GM21360 (cell line): ENCODE data around the gene KRT6A.
"Not testable (repeated sequence)": the region's sequence is repeated elsewhere in the genome, so short reads cannot be mapped to it uniquely, and the experiment has no call there.

Experiments
- ATAC-seq: cut with Tn5 transposase; IDR thresholded peaks from one replicate; pipeline ENCODE4 v1.9.1; 2021; ENCODE audit warnings: mild to moderate bottlenecking, moderate library complexity; ENCODE audit not compliant: unreplicated experiment

Gene KRT6A

GRCh38 chr12:52474212-52474611 is 18.8 kb downstream of the KRT6A start:
- no peak for ATAC-seq

GRCh38 chr12:52473768-52474167 is 19.3 kb downstream of the KRT6A start, which contains the start of gene KRT6C:
Gene KRT6C, minus strand, starts transcription at chr12:52473805. Its CDS starts 68 bp downstream, at chr12:52473737.
- no peak for ATAC-seq

- no peak for ATAC-seq
Observed at GRCh38 chr12:52469853-52470252, 23.2 kb downstream of the KRT6A start.

GRCh38 chr12:52464897-52465296 is 28.2 kb downstream of the KRT6A start:
- no peak for ATAC-seq

- ATAC-seq = no peak
Observed at GRCh38 chr12:52461693-52462092, 31.4 kb downstream of the KRT6A start.

- ATAC-seq = no peak
Observed at GRCh38 chr12:52458861-52459260, 34.2 kb downstream of the KRT6A start.

GRCh38 chr12:52455821-52456220 is 37.2 kb downstream of the KRT6A start:
- no peak for ATAC-seq

- no peak for ATAC-seq
Observed at GRCh38 chr12:52454411-52455201, 38.5 kb downstream of the KRT6A start.

- no peak for ATAC-seq
Observed at GRCh38 chr12:52452101-52452500, 41.0 kb downstream of the KRT6A start, which contains the start of gene KRT6B. Gene KRT6B, minus strand, starts transcription at chr12:52452146. Its CDS starts 68 bp downstream, at chr12:52452078.

- ATAC-seq = no peak
Observed at GRCh38 chr12:52448228-52448627, 44.8 kb downstream of the KRT6A start.

GRCh38 chr12:52447196-52447595 is 45.9 kb downstream of the KRT6A start:
- not testable (repeated sequence) for ATAC-seq

- ATAC-seq = no peak
Observed at GRCh38 chr12:52446367-52447045, 46.6 kb downstream of the KRT6A start.

GRCh38 chr12:52445876-52446275 is 47.2 kb downstream of the KRT6A start:
- no peak for ATAC-seq

GRCh38 chr12:52444647-52445595 is 48.1 kb downstream of the KRT6A start:
- ATAC-seq = no peak

- no peak for ATAC-seq
Observed at GRCh38 chr12:52443966-52444365, 49.1 kb downstream of the KRT6A start.

- ATAC-seq = no peak
Observed at GRCh38 chr12:52442600-52443061, 50.4 kb downstream of the KRT6A start.

- ATAC-seq = no peak
Observed at GRCh38 chr12:52441320-52441911, 51.6 kb downstream of the KRT6A start.

- ATAC-seq = no peak
Observed at GRCh38 chr12:52440821-52441319, 52.2 kb downstream of the KRT6A start.

GRCh38 chr12:52439845-52440244 is 53.2 kb downstream of the KRT6A start:
- ATAC-seq = no peak

GRCh38 chr12:52439420-52439819 is 53.6 kb downstream of the KRT6A start:
- ATAC-seq = no peak
